Measurements from ENCODE around the gene MLLT6. TPM values are rescaled to one million over a fixed set of nuclear protein-coding genes. Genes with fewer than 3 reads are reported as not detected.

MLLT6 gene
- polyA plus RNA-seq, 2 of the 4 experiments (the other 2 are of a cell fraction) = 28.3 to 28.9 TPM

DNA sequence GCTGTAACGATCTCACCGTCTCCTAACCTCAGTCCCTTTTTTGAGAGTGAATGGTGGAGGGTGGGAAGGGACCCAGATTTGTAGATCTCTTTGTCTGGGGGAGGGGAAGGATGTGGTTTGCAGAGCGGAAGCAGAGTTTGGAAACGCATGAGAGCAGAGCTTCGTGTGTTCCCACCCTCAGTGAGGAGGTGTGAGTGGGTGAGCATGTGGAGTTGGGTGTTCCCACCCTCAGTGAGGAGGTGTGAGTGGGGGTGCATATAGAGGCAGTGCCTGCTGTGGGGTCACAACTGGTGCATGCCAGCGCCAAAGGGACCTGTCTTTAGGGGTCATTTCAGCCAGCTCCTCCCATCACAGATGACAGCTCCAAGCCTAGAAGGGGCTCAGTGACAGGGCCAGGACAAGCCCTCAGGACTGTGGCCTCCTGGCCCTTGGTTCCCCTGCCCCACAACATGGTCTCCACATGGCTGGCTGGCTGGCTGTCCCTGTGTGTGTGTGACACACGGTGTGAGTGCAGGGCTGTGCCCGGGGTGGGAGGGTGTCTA lies 23.3 kb downstream of the MLLT6 start:
- Histone ChIP-seq H3K4me2 (no peak overlapping the region), H3K4me1 (peaks cover 27% of the 10 kb centered on the region), H3K9me3 (no peaks in the 10 kb centered on the region), H3K4me3 (no peak overlapping the region), H3K27ac (no peak overlapping the region)
- FAIRE-seq (no peak), ATAC-seq (no peak), DNase-seq (ENCODE audit: low read depth in 1 of 2, low spot score in 1 of 2) (no peak)
- CTCF ChIA-PET = interaction anchor here (0.6 to 5.6 kb wide), 17 partner anchors 9 to 425 kb away, joined by 3 to 56 read pairs (median 4); partner anchors contain the start of genes EPOP and PSMB3
- TF ChIP-seq, protein P1, sequence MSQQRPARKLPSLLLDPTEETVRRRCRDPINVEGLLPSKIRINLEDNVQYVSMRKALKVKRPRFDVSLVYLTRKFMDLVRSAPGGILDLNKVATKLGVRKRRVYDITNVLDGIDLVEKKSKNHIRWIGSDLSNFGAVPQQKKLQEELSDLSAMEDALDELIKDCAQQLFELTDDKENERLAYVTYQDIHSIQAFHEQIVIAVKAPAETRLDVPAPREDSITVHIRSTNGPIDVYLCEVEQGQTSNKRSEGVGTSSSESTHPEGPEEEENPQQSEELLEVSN (IDR thresholded peaks at IDR 0.05; ENCODE audit: borderline replicate concordance, low read depth) = no peak
- no peak for TF ChIP-seq CHD4 (IDR thresholded peaks at IDR 0.05; ENCODE audit: borderline replicate concordance)
- TF ChIP-seq SMC3 (IDR thresholded peaks at IDR 0.05) = no peak
- TF ChIP-seq, protein P2, sequence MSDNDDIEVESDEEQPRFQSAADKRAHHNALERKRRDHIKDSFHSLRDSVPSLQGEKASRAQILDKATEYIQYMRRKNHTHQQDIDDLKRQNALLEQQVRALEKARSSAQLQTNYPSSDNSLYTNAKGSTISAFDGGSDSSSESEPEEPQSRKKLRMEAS (IDR thresholded peaks at IDR 0.05) = no peak
- TF ChIP-seq JUNB (IDR thresholded peaks at IDR 0.05) = no peak
- no peak for TF ChIP-seq ZNF302 (CRISPR knock-in tag; IDR thresholded peaks at IDR 0.05)
- TF ChIP-seq CHD2 (IDR thresholded peaks at IDR 0.05; ENCODE audit: low read length, partially characterized antibody) = no peak
- TF ChIP-seq CBX2 (IDR thresholded peaks at IDR 0.05; ENCODE audit: borderline replicate concordance, low read depth) = no peak
- TF ChIP-seq JUN (IDR thresholded peaks at IDR 0.05) = no peak
- TF ChIP-seq GATA3 (IDR thresholded peaks at IDR 0.05; ENCODE audit: borderline replicate concordance) = no peak
- POLR2A ChIA-PET = interaction anchor here (1.0 kb wide), 1 partner anchor 12 kb away, joined by 4 read pairs; no protein-coding TSS in a partner anchor
- 92% methylated on average over 8 of the region's 8 CpGs for WGBS (ENCODE audit: missing lambda C conversion rate)

DNA sequence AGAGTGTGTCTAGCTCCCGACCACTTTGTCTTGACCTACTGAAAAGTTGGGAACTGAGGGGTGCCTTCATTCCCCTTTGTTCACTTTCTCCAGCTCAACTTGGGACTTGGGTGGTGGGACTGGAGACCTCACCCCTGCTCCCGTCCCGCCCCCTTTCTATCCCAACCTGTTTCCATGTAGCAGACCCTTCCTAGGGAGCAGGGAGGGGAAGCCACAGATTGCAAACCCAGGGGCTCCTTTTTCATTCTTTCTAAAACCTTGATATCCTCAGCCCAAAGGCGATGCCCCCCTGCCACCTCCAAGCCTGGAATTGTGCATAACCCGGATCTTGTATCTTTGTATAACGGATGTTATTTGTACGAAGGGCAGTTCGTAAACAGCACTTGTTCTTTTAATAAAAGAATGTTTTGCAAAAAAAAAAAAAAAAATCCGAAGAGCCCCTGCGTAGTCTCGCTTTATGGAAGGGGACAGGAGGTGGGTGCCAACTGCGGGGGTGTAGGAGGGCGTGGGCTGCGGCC lies 24.4 kb downstream of the MLLT6 start:
- Histone ChIP-seq H3K27ac (peak overlapping the region; percentile 91 to 95), H3K9me3 (no peaks in the 10 kb centered on the region), H3K4me3 (peak overlapping the region; percentile 77), H3K4me2 (peak overlapping the region; percentile 91), H3K4me1 (peaks cover 37% of the 10 kb centered on the region)
- ChIA-PET CTCF (interaction anchor here (0.5 to 5.6 kb wide), 16 partner anchors 7 to 424 kb away, joined by 3 to 56 read pairs (median 4); partner anchors contain the start of gene EPOP), POLR2A (no interaction called here)
- FAIRE-seq (no peak), ATAC-seq (no peak), DNase-seq (ENCODE audit: low read depth in 1 of 2, low spot score in 1 of 2) (no peak)
- TF ChIP-seq NFE2L2 (conservative IDR thresholded peaks at IDR 0.05; ENCODE audit: low read length) (no peak), HOXB5 (CRISPR knock-in tag; IDR thresholded peaks at IDR 0.05) (no peak), FOSL2 (IDR thresholded peaks at IDR 0.05) (no peak), FOSL2 (CRISPR knock-in tag; IDR thresholded peaks at IDR 0.05) (no peak), NR3C1 (IDR thresholded peaks at IDR 0.05) (no peak)
- TF ChIP-seq, protein P3, sequence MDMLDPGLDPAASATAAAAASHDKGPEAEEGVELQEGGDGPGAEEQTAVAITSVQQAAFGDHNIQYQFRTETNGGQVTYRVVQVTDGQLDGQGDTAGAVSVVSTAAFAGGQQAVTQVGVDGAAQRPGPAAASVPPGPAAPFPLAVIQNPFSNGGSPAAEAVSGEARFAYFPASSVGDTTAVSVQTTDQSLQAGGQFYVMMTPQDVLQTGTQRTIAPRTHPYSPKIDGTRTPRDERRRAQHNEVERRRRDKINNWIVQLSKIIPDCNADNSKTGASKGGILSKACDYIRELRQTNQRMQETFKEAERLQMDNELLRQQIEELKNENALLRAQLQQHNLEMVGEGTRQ (IDR thresholded peaks at IDR 0.05) = no peak
- TF ChIP-seq, protein P4, sequence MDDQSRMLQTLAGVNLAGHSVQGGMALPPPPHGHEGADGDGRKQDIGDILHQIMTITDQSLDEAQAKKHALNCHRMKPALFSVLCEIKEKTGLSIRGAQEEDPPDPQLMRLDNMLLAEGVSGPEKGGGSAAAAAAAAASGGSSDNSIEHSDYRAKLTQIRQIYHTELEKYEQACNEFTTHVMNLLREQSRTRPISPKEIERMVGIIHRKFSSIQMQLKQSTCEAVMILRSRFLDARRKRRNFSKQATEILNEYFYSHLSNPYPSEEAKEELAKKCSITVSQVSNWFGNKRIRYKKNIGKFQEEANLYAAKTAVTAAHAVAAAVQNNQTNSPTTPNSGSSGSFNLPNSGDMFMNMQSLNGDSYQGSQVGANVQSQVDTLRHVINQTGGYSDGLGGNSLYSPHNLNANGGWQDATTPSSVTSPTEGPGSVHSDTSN (IDR thresholded peaks at IDR 0.05) = 0 out of 2 replicates have a peak, but pooled peaks have one; percentile 18
- WGBS (ENCODE audit: missing lambda C conversion rate) = 45% methylated on average over 14 of the region's 14 CpGs

DNA sequence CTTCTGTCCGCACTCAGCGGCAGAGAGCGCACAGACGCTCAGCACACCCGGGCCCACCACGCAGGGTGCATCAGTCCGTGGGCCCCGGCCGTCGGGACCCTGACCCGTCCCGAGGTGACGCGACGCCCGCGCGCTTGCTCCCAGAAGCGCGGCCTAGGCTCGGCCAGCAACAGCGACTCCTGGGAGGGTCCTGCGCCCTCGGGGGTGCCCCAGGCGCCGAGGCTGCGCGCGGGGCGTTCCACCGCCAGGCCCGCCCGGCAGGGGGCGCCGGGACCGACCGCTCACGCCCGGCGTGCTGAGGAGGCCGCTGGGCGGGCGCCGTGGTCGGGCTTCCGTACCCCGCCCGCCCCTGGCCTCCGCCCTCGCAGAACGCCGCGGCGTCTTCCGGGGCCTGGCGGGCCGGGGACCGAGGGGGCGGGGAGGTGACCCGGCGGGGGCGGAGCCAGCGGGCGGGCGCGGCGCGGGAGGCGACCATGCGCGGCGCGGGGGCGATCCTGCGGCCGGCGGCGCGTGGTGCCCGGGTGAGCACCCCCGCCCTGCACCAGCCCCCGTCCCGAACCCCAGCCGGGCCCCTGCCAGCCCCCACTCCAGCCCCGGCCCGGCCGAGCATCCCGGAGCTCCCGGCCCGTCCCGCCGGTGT lies 24.9 kb downstream of the MLLT6 start, which contains the start of gene CISD3:
TSS of gene CISD3 (plus strand) at position 456 of the 640 bp plus-strand sequence. CDS start at position 474, 18 bp downstream.
- POLR2A ChIA-PET = interaction anchor here (1.2 to 2.1 kb wide), 3 partner anchors 20 to 140 kb away, joined by 4 to 8 read pairs (median 4); partner anchors contain the start of genes EPOP and LASP1
- FAIRE-seq (no peak), DNase-seq (ENCODE audit: low read depth in 1 of 2, low spot score in 1 of 2) (peak; percentile 86 to 88), ATAC-seq (peak; percentile 77 to 79)
- peak within 1 kb of the TSS; percentile 91 to 95 for H3K27ac ChIP-seq
- peak within 1 kb of the TSS; percentile 91 for H3K4me2 ChIP-seq
- 4% methylated on average over 44 of the region's 92 CpGs for WGBS (ENCODE audit: missing lambda C conversion rate)
- CTCF ChIA-PET = interaction anchor here (0.7 to 5.6 kb wide), 22 partner anchors 10 to 423 kb away, joined by 3 to 56 read pairs (median 6); partner anchors contain the start of genes EPOP, MLLT6, PCGF2 and PSMB3
- peak within 1 kb of the TSS; percentile 77 for H3K4me3 ChIP-seq
- H3K9me3 ChIP-seq = no peaks in the 10 kb centered on the region
- H3K4me1 ChIP-seq = peaks cover 43% of the 10 kb centered on the region
- TF ChIP-seq RAD21 (conservative IDR thresholded peaks at IDR 0.05 in 1 of 2, IDR thresholded peaks at IDR 0.05 in 1 of 2) = peak; percentile 19 to 56; a peak in 4 of 5 replicates
- 0 out of 2 replicates have a peak, but pooled peaks have one; percentile 48 for TF ChIP-seq EHF (CRISPR knock-in tag; IDR thresholded peaks at IDR 0.05)
- no peak for TF ChIP-seq ZFP36 (IDR thresholded peaks at IDR 0.05; ENCODE audit: borderline replicate concordance, partially characterized antibody)
- TF ChIP-seq KDM5A (IDR thresholded peaks at IDR 0.05) = no peak
- TF ChIP-seq, protein P5, sequence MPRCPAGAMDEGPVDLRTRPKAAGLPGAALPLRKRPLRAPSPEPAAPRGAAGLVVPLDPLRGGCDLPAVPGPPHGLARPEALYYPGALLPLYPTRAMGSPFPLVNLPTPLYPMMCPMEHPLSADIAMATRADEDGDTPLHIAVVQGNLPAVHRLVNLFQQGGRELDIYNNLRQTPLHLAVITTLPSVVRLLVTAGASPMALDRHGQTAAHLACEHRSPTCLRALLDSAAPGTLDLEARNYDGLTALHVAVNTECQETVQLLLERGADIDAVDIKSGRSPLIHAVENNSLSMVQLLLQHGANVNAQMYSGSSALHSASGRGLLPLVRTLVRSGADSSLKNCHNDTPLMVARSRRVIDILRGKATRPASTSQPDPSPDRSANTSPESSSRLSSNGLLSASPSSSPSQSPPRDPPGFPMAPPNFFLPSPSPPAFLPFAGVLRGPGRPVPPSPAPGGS (IDR thresholded peaks at IDR 0.05) = peak; percentile 40; the same call in 2 of the 3 replicates
- TF ChIP-seq NFE2L2 (conservative IDR thresholded peaks at IDR 0.05; ENCODE audit: low read length) = no peak
- TF ChIP-seq POLR2A (IDR thresholded peaks at IDR 0.05; ENCODE audit: low read length) = peak; percentile 59
- no peak for TF ChIP-seq RARB (CRISPR knock-in tag; IDR thresholded peaks at IDR 0.05)
- no peak for TF ChIP-seq ESRRA (IDR thresholded peaks at IDR 0.05; ENCODE audit: borderline replicate concordance, low read length)
- no peak for TF ChIP-seq HOXB5 (CRISPR knock-in tag; IDR thresholded peaks at IDR 0.05)
- no peak for TF ChIP-seq HOXB13 (CRISPR knock-in tag; IDR thresholded peaks at IDR 0.05; ENCODE audit: low read depth)
- TF ChIP-seq, protein P2 (IDR thresholded peaks at IDR 0.05) = peak; percentile 54; the same call in 1 of the 2 replicates

Measured in A549 (cell line).